Neural progenitor cell (in vitro differentiated cells): Measurements from ENCODE around the gene PADI3. TPM values are rescaled to one million over a fixed set of nuclear protein-coding genes. Genes with fewer than 3 reads are reported as not detected.
A peak's percentile ranks its signal among the peaks of the same experiment; 100 is the strongest.

ENCODE experiments used
- DNase-seq: peaks from one replicate; pipeline ENCODE4 v3.0.0-alpha.2; 2016; ENCODE audit warnings: low spot score
- H2AFZ ChIP-seq: fragments of 200-600 bp; sonication (generic); replicated peaks from 2 replicates; pipeline ENCODE4 v1.6.1; 2016; ENCODE audit warnings: antibody characterized with exemption
- H3F3A ChIP-seq: fragments of 200-600 bp; sonication (generic); 2 replicates; pipeline ENCODE4 v1.6.1; 2016; ENCODE audit warnings: antibody characterized with exemption, low read depth
- H3K27ac ChIP-seq: fragments of 200-600 bp; sonication (generic); 2 replicates; pipeline ENCODE4 v1.5.1; 2016; ENCODE audit warnings: mild to moderate bottlenecking
- H3K27me3 ChIP-seq: fragments of 200-600 bp; sonication (generic); 2 replicates; pipeline ENCODE4 v1.6.1; 2016; ENCODE audit warnings: mild to moderate bottlenecking, moderate library complexity
- H3K36me3 ChIP-seq: fragments of 200-600 bp; sonication (generic); 2 replicates; pipeline ENCODE4 v1.5.1; 2016
- H3K4me1 ChIP-seq: fragments of 200-600 bp; sonication (generic); 2 replicates; pipeline ENCODE4 v1.6.1; 2016; ENCODE audit warnings: mixed run types
- H3K4me2 ChIP-seq: fragments of 200-600 bp; sonication (generic); 2 replicates; pipeline ENCODE4 v1.6.1; 2016
- H3K4me3 ChIP-seq: fragments of 200-600 bp; sonication (generic); 2 replicates; pipeline ENCODE4 v1.5.1; 2016
- H3K79me2 ChIP-seq: fragments of 200-600 bp; sonication (generic); 2 replicates; pipeline ENCODE4 v1.6.1; 2016; ENCODE audit warnings: low read depth
- H3K9ac ChIP-seq: fragments of 200-600 bp; sonication (generic); 2 replicates; pipeline ENCODE4 v1.6.1; 2016
- H3K9me3 ChIP-seq: fragments of 200-600 bp; sonication (generic); 2 replicates; pipeline ENCODE4 v1.5.1; 2016; ENCODE audit warnings: low read depth
- H4K20me1 ChIP-seq: fragments of 200-600 bp; sonication (generic); 2 replicates; pipeline ENCODE4 v1.6.1; 2016; ENCODE audit warnings: low read depth
- H3K27ac Mint-ChIP-seq: 3 replicates; pipeline ENCODE4 v1.8.0; 2021; ENCODE audit warnings: mixed read lengths
- H3K27me3 Mint-ChIP-seq: 2 replicates; pipeline ENCODE4 v1.8.0; 2022; ENCODE audit warnings: low read depth, mild to moderate bottlenecking, inconsistent platforms, moderate library complexity, mixed read lengths; ENCODE audit not compliant: insufficient read depth
- H3K36me3 Mint-ChIP-seq: 3 replicates; pipeline ENCODE4 v1.8.0; 2021; ENCODE audit warnings: mixed read lengths
- H3K4me1 Mint-ChIP-seq: 3 replicates; pipeline ENCODE4 v1.8.0; 2021; ENCODE audit warnings: mixed read lengths
- H3K4me3 Mint-ChIP-seq: 3 replicates; pipeline ENCODE4 v1.8.0; 2021; ENCODE audit warnings: mild to moderate bottlenecking, moderate library complexity, mixed read lengths
- H3K9me3 Mint-ChIP-seq: 3 replicates; pipeline ENCODE4 v1.8.0; 2020; ENCODE audit warnings: mixed read lengths
- EZH2 ChIP-seq: fragments of 200-600 bp; sonication (generic); IDR thresholded peaks from 2 replicates; pipeline ENCODE4 v1.6.1; 2017; ENCODE audit warnings: antibody characterized with exemption, mild to moderate bottlenecking, moderate library complexity
- EZH2phosphoT487 ChIP-seq: fragments of 200-600 bp; sonication (generic); IDR thresholded peaks from 2 replicates; pipeline ENCODE4 v1.6.1; 2017; ENCODE audit warnings: antibody characterized with exemption
- total RNA-seq: library from RNA; depleted of rRNA; stranded (reverse); fragments of >200 nt; gene quantifications from 2 replicates; pipeline ENCODE4 v1.2.3, GENCODE V29; 2015; ENCODE audit warnings: low replicate concordance
- TF ChIP-seq, protein P1 (sequence below): fragments of 200-600 bp; sonication (generic); IDR thresholded peaks from 2 replicates; pipeline ENCODE4 v1.5.1; 2017; ENCODE audit warnings: antibody characterized with exemption, mild to moderate bottlenecking

The PADI3 gene
- total RNA-seq, 1 donor from 2014 or later = 1.0 TPM

- no peaks in the 10 kb centered on the region for H3K9me3 Mint-ChIP-seq
- Histone ChIP-seq H3K9ac (no peak overlapping the region), H3K9me3 (no peaks in the 10 kb centered on the region), H2AFZ (no peak overlapping the region), H3K36me3 (no peaks in the 10 kb centered on the region), H3K79me2 (no peaks in the 10 kb centered on the region), H3K4me3 (no peak overlapping the region), H3K27me3 (no peaks in the 10 kb centered on the region), H3K4me1 (no peaks in the 10 kb centered on the region), H3F3A (no peaks in the 10 kb centered on the region), H4K20me1 (no peaks in the 10 kb centered on the region), H3K4me2 (no peak overlapping the region), H3K27ac (no peak overlapping the region)
- peaks cover 1% of the 10 kb centered on the region for H3K4me1 Mint-ChIP-seq
- H3K4me3 Mint-ChIP-seq = no peak overlapping the region
- H3K27me3 Mint-ChIP-seq = peaks cover 9% of the 10 kb centered on the region
- H3K36me3 Mint-ChIP-seq = no peaks in the 10 kb centered on the region
- TF ChIP-seq EZH2 (no peak), EZH2phosphoT487 (no peak)
- TF ChIP-seq, protein P1, sequence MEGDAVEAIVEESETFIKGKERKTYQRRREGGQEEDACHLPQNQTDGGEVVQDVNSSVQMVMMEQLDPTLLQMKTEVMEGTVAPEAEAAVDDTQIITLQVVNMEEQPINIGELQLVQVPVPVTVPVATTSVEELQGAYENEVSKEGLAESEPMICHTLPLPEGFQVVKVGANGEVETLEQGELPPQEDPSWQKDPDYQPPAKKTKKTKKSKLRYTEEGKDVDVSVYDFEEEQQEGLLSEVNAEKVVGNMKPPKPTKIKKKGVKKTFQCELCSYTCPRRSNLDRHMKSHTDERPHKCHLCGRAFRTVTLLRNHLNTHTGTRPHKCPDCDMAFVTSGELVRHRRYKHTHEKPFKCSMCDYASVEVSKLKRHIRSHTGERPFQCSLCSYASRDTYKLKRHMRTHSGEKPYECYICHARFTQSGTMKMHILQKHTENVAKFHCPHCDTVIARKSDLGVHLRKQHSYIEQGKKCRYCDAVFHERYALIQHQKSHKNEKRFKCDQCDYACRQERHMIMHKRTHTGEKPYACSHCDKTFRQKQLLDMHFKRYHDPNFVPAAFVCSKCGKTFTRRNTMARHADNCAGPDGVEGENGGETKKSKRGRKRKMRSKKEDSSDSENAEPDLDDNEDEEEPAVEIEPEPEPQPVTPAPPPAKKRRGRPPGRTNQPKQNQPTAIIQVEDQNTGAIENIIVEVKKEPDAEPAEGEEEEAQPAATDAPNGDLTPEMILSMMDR = no peak
- no peak overlapping the region for H3K27ac Mint-ChIP-seq
- DNase-seq = no peak
Measured at GRCh38 chr1:17222557-17222956, 26.3 kb upstream of the PADI3 start.

- no peaks in the 10 kb centered on the region for H4K20me1 ChIP-seq
- Mint-ChIP-seq H3K9me3 (no peaks in the 10 kb centered on the region), H3K36me3 (no peaks in the 10 kb centered on the region), H3K4me1 (peaks cover 3% of the 10 kb centered on the region), H3K27ac (no peak overlapping the region), H3K4me3 (peak overlapping the region; percentile 50), H3K27me3 (peaks cover 10% of the 10 kb centered on the region)
- no peaks in the 10 kb centered on the region for H3K4me1 ChIP-seq
- H3F3A ChIP-seq = no peaks in the 10 kb centered on the region
- H3K27me3 ChIP-seq = no peaks in the 10 kb centered on the region
- TF ChIP-seq EZH2 = no peak
- TF ChIP-seq EZH2phosphoT487 = no peak
- TF ChIP-seq, protein P1 = no peak
- H3K27ac ChIP-seq = no peak overlapping the region
- H3K4me3 ChIP-seq = no peak overlapping the region
- no peak for DNase-seq
- no peak overlapping the region for H3K4me2 ChIP-seq
- H3K9me3 ChIP-seq = no peaks in the 10 kb centered on the region
- H3K36me3 ChIP-seq = no peaks in the 10 kb centered on the region
- H3K79me2 ChIP-seq = no peaks in the 10 kb centered on the region
- no peak overlapping the region for H3K9ac ChIP-seq
- no peak overlapping the region for H2AFZ ChIP-seq
Measured at GRCh38 chr1:17224434-17224833, 24.5 kb upstream of the PADI3 start.

- Mint-ChIP-seq H3K4me3 (no peak overlapping the region), H3K27ac (no peak overlapping the region), H3K27me3 (peaks cover 10% of the 10 kb centered on the region), H3K4me1 (peaks cover 3% of the 10 kb centered on the region), H3K36me3 (no peaks in the 10 kb centered on the region), H3K9me3 (no peaks in the 10 kb centered on the region)
- DNase-seq = no peak
- no peak overlapping the region for H3K4me3 ChIP-seq
- H3K36me3 ChIP-seq = no peaks in the 10 kb centered on the region
- H3K79me2 ChIP-seq = no peaks in the 10 kb centered on the region
- H3K9ac ChIP-seq = no peak overlapping the region
- no peak for TF ChIP-seq EZH2
- TF ChIP-seq, protein P1 = no peak
- no peak for TF ChIP-seq EZH2phosphoT487
- H3K27ac ChIP-seq = no peak overlapping the region
- H3F3A ChIP-seq = no peaks in the 10 kb centered on the region
- H2AFZ ChIP-seq = no peak overlapping the region
- H3K4me1 ChIP-seq = no peaks in the 10 kb centered on the region
- no peak overlapping the region for H3K4me2 ChIP-seq
- H4K20me1 ChIP-seq = no peaks in the 10 kb centered on the region
- H3K27me3 ChIP-seq = no peaks in the 10 kb centered on the region
- H3K9me3 ChIP-seq = no peaks in the 10 kb centered on the region
Measured at GRCh38 chr1:17225140-17225539, 23.8 kb upstream of the PADI3 start.
